ENCODE measurements around the gene DHX16.

DNA sequence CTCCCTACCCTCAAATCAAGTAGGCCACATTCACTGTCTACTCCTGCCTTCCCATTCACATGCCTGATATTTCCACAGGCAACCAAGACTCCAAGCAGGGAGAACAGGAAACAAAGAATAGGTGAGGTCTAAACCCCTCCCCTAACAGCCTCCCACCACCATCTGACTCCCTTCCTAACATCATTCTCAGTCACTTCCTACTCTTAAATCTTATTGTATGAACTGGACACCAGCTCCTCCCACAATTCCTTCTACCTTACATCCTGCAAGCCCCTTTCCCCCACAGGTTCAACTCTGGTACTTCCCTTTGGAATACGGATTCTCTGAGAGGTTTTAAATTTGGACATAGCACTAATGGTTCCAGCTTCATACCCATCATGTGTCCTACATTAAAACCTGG lies 26.8 kb downstream of the DHX16 start:
- TF ChIP-seq CTCF (IDR thresholded peaks at IDR 0.05) (no peak), EZH2 (IDR thresholded peaks at IDR 0.05; ENCODE audit: borderline replicate concordance, insufficient read depth, low read depth, low read length, poor library complexity, severe bottlenecking) (no peak)
